Measurements from ENCODE around the gene AIPL1.

DNA sequence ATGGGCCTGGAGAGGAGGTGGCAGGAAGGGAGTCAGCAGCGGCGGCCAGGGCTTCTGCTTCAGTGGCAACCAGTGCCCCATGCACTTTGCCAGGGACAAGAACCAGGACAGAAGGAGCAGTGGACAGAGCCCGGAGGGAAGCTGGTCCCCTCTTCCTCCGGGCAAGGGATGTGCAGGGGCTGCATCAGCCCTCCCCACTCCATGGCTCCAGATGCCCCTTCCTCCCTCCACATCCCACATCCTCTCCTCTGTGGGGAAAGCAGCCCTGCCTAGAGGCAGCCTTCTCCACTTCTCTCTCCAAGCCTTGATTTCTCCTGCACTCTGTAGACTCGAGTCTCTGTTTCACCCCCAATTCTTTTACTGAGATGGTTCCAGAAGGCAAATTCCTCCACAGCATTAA, 50.4 kb downstream of the AIPL1 start:
- no peak for TF ChIP-seq POLR2A (IDR thresholded peaks at IDR 0.05)
- TF ChIP-seq, protein P1, sequence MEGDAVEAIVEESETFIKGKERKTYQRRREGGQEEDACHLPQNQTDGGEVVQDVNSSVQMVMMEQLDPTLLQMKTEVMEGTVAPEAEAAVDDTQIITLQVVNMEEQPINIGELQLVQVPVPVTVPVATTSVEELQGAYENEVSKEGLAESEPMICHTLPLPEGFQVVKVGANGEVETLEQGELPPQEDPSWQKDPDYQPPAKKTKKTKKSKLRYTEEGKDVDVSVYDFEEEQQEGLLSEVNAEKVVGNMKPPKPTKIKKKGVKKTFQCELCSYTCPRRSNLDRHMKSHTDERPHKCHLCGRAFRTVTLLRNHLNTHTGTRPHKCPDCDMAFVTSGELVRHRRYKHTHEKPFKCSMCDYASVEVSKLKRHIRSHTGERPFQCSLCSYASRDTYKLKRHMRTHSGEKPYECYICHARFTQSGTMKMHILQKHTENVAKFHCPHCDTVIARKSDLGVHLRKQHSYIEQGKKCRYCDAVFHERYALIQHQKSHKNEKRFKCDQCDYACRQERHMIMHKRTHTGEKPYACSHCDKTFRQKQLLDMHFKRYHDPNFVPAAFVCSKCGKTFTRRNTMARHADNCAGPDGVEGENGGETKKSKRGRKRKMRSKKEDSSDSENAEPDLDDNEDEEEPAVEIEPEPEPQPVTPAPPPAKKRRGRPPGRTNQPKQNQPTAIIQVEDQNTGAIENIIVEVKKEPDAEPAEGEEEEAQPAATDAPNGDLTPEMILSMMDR (IDR thresholded peaks at IDR 0.05): no peak
